Body of pancreas (tissue), 4 donors: ENCODE data around the gene CDH12. TPM values are rescaled to one million over a fixed set of nuclear protein-coding genes. Genes with fewer than 3 reads are reported as not detected.

Experiments used
- ATAC-seq: fragments of 150-250 bp; one replicate; pipeline ENCODE4 v1.9.1; 2016
- DNase-seq, 4 donors: peaks; one replicate each; pipeline ENCODE4 v3.0.0-alpha.2; 2019
- H3K27ac ChIP-seq, 4 donors: fragments of 200-600 bp; sonication (generic); 1 replicate in 3 of 4; 2 replicates in 1 of 4; pipeline versions ENCODE4 v1.5.1 to v1.6.1; 2016 to 2019; ENCODE audit warnings: mild to moderate bottlenecking in 1 of 4, mixed read lengths in 1 of 4, moderate library complexity in 1 of 4
- H3K27me3 ChIP-seq, 2 donors: fragments of 200-600 bp; sonication (generic); one replicate each; pipeline ENCODE4 v1.6.0; 2016; ENCODE audit warnings: mild to moderate bottlenecking in 1 of 2
- H3K36me3 ChIP-seq, 2 donors: fragments of 200-600 bp; sonication (generic); replicated peaks in 1 of 2; 2 replicates each; pipeline ENCODE4 v1.5.1; 2016; ENCODE audit warnings: low read depth in 2 of 2; ENCODE audit not compliant: insufficient read depth in 1 of 2
- H3K4me1 ChIP-seq: fragments of 200-600 bp; sonication (generic); one replicate; pipeline ENCODE4 v1.6.0; 2016
- H3K4me3 ChIP-seq, 2 donors: fragments of 200-600 bp; sonication (generic); 1 replicate in 1 of 2; 2 replicates in 1 of 2; pipeline ENCODE4 v1.5.1; 2016 to 2019
- H3K9me3 ChIP-seq, 3 donors: fragments of 200-600 bp; sonication (generic); 1 replicate in 2 of 3; 2 replicates in 1 of 3; pipeline ENCODE4 v1.5.1; 2016
- POLR2A ChIP-seq, 3 donors: fragments of 450-650 bp; IDR thresholded peaks; one replicate each; pipeline ENCODE4 v1.6.1; 2016; ENCODE audit warnings: antibody characterized with exemption in 3 of 3, mild to moderate bottlenecking in 2 of 3
- WGBS, 2 donors: methylation state at CpG; one replicate each; pipeline ENCODE4 v1.1.5; 2017; 5-methylcytosine and 5-hydroxymethylcytosine counted together
- intact Hi-C: fragments of 100-400 bp; cut with DNase I; formaldehyde crosslinking; loops from one replicate; pipeline ENCODE4 v1.15.1; 2023
- total RNA-seq, 2 donors: library from RNA; depleted of rRNA; stranded (reverse); fragments of >200 nt; gene quantifications; one replicate each; pipeline ENCODE4 v1.1.0, GENCODE V29; 2016
- TF ChIP-seq, protein P1 (sequence below), 7 experiments: fragments of 450-650 bp in 4 of 7; fragments of 200-600 bp in 3 of 7; sonication (generic) in 3 of 7; IDR thresholded peaks; one replicate each; pipeline ENCODE4 v1.5.1; 2016 to 2019; ENCODE audit warnings: antibody characterized with exemption in 7 of 7

CDH12 gene
- not detected for total RNA-seq

DNA sequence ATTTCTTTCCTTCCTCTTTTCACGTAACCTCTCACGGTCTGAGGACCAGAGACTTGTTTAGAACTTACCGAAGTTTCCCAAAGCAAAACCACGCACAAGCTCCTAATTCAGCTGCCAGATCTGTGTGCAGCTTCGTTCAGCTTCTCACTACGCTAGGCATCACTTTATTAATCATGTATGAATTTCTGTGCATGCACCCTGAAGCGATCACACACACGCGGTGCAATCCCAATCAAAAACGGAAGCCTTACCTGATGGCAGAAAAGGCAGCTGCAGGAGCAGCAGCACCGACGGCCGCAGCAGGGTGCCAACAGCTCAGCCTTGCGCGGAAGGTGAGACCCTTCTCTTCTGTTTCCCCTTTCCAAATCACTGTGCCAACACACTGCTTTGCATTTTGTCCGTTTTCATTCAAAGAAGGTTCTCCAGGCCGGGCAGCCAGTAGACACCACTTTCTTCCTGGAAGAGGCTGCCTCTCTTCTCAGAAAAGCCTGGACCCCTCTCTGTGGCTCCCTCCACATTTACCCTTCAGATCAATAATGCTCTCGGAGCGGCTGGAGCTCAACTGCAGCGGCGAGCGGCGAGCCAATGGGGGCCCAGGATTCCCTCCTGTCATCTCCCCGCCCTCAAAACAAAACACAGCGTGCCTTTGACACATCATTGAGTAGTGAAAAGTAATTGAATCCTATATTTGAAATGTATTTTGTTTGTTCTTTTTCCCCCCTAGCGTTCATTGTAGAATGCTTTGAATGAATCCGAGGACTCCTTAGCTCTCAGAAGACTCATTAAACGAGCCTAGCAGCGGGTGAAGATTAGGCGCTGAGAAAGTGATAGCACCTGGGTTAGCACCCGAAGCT is at the start of gene CDH12:
TSS of gene CDH12 (minus strand) at position 538 of the 854 bp plus-strand sequence.
- Histone ChIP-seq H3K36me3 (no peaks in the 10 kb centered on the region), H3K9me3 (no peaks in the 10 kb centered on the region), H3K27me3 (peaks cover 0 to 10% of the 10 kb centered on the region in 2 donors), H3K4me1 (peaks cover 11% of the 10 kb centered on the region), H3K4me3 (no peak within 1 kb of the TSS), H3K27ac (no peak within 1 kb of the TSS)
- WGBS, 2 donors, result 1% methylated on average over 31 of the region's 31 CpGs
- TF ChIP-seq, protein P1, sequence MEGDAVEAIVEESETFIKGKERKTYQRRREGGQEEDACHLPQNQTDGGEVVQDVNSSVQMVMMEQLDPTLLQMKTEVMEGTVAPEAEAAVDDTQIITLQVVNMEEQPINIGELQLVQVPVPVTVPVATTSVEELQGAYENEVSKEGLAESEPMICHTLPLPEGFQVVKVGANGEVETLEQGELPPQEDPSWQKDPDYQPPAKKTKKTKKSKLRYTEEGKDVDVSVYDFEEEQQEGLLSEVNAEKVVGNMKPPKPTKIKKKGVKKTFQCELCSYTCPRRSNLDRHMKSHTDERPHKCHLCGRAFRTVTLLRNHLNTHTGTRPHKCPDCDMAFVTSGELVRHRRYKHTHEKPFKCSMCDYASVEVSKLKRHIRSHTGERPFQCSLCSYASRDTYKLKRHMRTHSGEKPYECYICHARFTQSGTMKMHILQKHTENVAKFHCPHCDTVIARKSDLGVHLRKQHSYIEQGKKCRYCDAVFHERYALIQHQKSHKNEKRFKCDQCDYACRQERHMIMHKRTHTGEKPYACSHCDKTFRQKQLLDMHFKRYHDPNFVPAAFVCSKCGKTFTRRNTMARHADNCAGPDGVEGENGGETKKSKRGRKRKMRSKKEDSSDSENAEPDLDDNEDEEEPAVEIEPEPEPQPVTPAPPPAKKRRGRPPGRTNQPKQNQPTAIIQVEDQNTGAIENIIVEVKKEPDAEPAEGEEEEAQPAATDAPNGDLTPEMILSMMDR (IDR thresholded peaks at IDR 0.05), result no peak
- no peak for TF ChIP-seq POLR2A (IDR thresholded peaks at IDR 0.05)
- peak in 3 of 4 donors; percentile 2 to 25 (median 10) for DNase-seq
- intact Hi-C loops, result no loop called here
- ATAC-seq, result peak; percentile 62

DNA sequence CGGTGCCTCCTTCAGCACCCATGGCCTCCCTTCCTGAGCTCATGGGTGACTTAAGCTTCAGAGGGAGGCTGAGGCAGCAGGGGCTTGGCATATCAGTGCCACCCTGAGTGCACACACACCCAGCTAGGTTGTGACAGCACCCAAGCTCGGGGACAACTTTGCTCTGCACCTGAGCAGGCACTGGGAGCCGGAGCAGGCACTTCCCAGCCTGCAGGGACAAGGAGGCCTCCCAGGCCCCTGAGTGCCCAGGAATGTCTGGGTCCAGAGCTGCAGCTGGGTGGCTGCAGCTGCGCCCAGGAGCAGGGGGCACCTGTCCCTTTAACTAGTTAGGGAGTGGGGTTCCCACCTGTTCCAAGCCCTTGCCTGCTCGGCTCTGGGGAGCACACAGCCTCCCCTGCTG is 48.7 kb upstream of the CDH12 start:
- intact Hi-C loops, result no loop called here
- no peak for ATAC-seq
- H3K27me3 ChIP-seq, result no peaks in the 10 kb centered on the region
- no peaks in the 10 kb centered on the region for H3K9me3 ChIP-seq
- no peaks in the 10 kb centered on the region for H3K4me1 ChIP-seq
- 38 to 54% methylated on average over 1 to 5 of the region's 5 CpGs for WGBS, 2 donors
- no peak overlapping the region for H3K4me3 ChIP-seq
- H3K27ac ChIP-seq, result no peak overlapping the region
- TF ChIP-seq POLR2A (IDR thresholded peaks at IDR 0.05), result no peak
- TF ChIP-seq, protein P1 (IDR thresholded peaks at IDR 0.05), result no peak
- no peak for DNase-seq
- no peaks in the 10 kb centered on the region for H3K36me3 ChIP-seq

DNA sequence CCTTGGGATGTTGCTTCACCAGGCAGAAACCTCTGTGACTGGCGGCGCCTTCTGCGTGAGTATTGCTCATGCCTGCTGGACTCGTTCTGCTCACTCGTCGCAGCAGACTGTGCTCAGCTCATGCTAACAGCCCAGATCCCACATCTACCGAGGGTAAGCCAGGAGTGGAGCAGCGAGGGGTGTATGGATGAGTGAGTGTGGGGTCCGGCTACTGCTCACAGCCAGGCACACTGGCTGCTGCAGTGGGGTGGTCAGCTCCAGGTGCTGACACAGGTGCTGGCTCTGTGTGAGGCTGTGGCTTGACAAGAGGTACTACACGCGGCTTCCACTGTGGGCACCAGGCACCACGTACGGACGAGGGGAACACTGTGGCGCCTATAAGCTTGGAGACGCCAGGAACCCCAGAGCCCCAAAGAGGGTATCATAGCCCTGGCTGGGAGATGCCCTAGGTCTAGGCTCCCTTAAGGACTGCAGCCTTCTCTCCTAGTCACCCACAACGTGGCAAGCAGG is 47.7 kb upstream of the CDH12 start:
- WGBS, 2 donors, result 77 to 85% methylated on average over 16 to 17 of the region's 17 CpGs
- ATAC-seq (no peak), DNase-seq (no peak)
- Histone ChIP-seq H3K4me3 (no peak overlapping the region), H3K4me1 (no peaks in the 10 kb centered on the region), H3K9me3 (no peaks in the 10 kb centered on the region), H3K36me3 (no peaks in the 10 kb centered on the region), H3K27me3 (no peaks in the 10 kb centered on the region), H3K27ac (no peak overlapping the region)
- intact Hi-C loops, result no loop called here
- no peak for TF ChIP-seq POLR2A (IDR thresholded peaks at IDR 0.05)
- TF ChIP-seq, protein P1 (IDR thresholded peaks at IDR 0.05), result no peak

DNA sequence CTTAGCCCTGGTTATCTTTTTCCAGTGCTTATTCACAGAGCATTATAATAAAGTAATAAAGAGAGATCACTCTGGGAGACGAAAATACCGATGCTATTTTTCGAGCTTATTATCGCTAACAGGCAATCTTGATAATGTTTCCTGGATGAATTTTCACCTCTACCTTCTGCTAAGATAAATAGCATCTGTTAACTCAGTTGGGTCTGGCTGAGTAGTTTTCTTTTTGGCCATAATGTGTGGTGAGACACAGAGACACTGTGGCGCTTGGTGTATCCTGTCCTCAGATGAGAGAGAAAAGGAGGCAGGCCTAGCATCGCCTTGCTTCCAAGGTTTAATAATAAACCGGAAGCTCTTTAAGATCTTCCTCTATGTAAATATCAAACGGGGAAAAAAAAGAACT is 46.2 kb upstream of the CDH12 start:
- Histone ChIP-seq H3K36me3 (no peaks in the 10 kb centered on the region), H3K4me1 (no peaks in the 10 kb centered on the region), H3K4me3 (no peak overlapping the region), H3K9me3 (no peaks in the 10 kb centered on the region), H3K27ac (no peak overlapping the region), H3K27me3 (no peaks in the 10 kb centered on the region)
- no peak for DNase-seq
- TF ChIP-seq, protein P1 (IDR thresholded peaks at IDR 0.05), result no peak
- intact Hi-C loops, result no loop called here
- no peak for ATAC-seq
- WGBS, 2 donors, result 68% methylated on average over 8 of the region's 8 CpGs
